GM21737 (cell line): Measurements from ENCODE around the gene CAMLG.

Experiments
- ATAC-seq: cut with Tn5 transposase; IDR thresholded peaks from one replicate; pipeline ENCODE4 v1.9.1; 2021; ENCODE audit warnings: mild to moderate bottlenecking, moderate library complexity; ENCODE audit not compliant: unreplicated experiment

Gene CAMLG

GRCh38 chr5:134777366-134777765 is 39.0 kb downstream of the CAMLG start:
- no peak for ATAC-seq

DNA sequence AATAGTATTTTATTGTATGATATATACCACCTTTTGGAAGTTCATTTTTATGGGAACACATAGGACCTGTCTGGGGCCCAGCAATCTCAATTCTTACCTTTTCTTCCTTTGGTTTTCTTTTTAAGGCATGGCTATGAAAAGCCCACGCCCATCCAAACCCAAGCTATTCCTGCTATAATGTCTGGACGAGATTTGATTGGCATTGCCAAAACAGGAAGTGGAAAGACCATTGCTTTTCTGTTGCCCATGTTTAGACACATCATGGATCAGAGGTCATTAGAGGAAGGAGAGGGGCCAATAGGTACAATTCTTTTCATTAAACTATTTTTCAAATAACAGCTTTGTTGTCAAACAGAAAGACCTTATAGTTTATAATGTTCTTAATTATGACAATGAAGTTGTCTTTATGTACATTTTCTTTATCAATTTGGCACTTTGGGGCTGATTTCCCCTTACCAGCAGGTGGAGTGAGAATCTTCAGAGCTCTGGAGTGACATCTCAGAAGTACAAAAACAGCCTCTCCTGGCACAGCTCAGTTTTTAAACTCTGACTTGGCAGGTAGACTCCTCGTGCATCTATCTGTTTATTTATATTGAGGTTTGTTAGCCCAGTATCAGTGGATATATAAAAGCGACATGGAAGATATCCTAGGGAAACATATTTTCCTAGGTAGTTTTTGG is 46.0 kb downstream of the CAMLG start:
- ATAC-seq = no peak

- no peak for ATAC-seq
These were observed 46.7 kb downstream of the CAMLG start for GRCh38 chr5:134784946-134785620.

DNA sequence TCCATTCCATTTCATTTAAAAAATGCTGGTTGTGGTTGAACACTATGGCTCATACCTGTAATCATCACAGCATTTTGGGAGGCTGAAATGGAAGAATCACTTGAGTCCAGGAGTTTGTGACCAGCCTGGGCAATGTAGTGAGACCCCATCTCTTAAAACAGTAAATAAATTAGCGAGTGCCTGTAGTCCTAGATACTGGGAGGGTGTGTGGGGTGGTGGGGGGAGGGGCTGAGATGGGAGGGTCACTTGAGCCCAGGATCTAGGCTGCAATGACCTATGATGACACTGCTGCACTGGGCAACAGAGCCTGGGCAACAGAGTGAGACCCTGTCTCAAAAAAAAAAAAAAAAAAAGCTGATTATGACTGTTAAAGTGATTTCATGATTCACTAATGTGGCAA is 49.3 kb downstream of the CAMLG start:
- no peak for ATAC-seq

DNA sequence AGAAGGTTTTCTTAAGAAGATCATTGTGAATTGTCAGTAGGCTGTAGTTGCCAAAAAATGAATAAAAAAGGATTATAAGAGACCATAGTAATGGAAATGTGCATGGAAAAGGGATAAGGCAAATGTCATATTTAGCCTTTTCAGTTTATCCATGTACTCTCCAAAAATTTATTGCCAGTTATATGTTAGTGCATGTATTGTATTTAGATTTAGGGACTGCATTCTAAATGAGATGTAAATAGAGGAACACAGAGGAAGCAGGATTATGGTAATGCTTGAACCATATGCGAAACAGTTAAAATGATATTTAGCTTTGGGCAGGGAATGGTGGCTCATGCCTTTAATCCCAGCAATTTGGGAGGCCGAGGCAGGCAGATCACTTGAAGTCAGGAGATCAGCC is 53.2 kb downstream of the CAMLG start:
- ATAC-seq = no peak

GRCh38 chr5:134792286-134792685 is 53.9 kb downstream of the CAMLG start:
- ATAC-seq = no peak

GRCh38 chr5:134793111-134793510 is 54.8 kb downstream of the CAMLG start:
- no peak for ATAC-seq

DNA sequence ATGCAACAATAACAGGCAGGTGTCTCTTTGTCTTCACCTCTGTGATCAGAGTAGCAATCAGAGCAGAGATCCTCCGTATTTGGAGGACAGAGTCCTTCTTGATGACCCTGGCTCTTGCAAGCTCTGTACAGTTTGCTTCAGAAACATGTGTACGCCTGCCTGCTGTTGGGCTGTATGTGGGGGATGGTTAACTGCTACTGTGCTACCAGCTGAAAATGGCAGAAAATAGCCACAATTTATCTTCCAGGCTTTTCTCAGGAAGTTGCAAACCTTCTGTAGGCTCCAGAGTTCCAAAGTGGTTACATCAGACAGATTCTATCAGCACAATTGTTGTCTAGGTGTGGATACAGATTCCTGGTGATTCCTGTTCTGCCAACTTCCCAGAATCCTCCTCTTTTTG is 55.7 kb downstream of the CAMLG start:
- no peak for ATAC-seq

DNA sequence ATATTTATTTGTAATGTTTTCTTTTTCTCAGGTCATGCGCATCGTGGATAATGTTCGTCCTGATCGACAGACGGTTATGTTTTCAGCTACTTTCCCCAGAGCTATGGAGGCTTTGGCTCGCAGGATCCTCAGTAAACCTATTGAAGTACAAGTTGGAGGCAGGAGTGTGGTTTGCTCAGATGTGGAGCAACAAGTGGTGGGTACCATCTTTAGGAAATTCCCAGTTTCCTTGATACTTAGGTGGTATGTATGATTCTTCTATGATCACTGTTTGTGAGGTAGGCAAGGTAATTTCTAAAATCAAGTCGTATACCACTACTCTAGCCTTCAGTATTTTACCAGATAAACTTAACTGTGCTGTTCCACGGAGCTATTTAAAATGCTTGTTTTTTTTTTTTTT is 56.5 kb downstream of the CAMLG start:
- no peak for ATAC-seq

DNA sequence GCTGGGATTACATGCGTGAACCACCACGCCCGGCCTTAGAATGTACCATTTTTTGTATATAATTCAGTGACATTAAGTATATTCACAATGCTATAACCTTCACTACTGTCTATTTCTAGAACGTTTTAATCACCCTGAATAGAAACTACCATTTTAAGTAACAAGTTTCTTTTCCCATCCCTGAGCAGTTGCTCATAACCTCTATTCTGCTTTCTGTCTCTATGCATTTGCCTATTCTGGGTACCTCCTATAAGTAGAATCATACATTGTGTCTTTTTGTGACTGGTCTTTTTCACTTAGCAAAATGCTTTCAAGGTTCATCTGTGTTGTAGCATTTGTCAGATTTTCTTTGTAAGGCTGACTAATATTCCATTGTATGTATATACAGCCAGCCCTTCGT is 60.1 kb downstream of the CAMLG start:
- ATAC-seq = no peak
